NCI-H2196 treated with DMSO at 0.1 percent for 48 hours (cell line): ENCODE data around the gene HOXC9.
A peak's percentile ranks its signal among the peaks of the same experiment; 100 is the strongest.
"Not testable (repeated sequence)": the region's sequence is repeated elsewhere in the genome, so short reads cannot be mapped to it uniquely, and the experiment has no call there.

Source experiments
- DNase-seq: peaks from one replicate; lab custom pipeline; 2025; ENCODE audit not compliant: unreplicated experiment; lab: John Stamatoyannopoulos, UW

HOXC9 gene

DNA sequence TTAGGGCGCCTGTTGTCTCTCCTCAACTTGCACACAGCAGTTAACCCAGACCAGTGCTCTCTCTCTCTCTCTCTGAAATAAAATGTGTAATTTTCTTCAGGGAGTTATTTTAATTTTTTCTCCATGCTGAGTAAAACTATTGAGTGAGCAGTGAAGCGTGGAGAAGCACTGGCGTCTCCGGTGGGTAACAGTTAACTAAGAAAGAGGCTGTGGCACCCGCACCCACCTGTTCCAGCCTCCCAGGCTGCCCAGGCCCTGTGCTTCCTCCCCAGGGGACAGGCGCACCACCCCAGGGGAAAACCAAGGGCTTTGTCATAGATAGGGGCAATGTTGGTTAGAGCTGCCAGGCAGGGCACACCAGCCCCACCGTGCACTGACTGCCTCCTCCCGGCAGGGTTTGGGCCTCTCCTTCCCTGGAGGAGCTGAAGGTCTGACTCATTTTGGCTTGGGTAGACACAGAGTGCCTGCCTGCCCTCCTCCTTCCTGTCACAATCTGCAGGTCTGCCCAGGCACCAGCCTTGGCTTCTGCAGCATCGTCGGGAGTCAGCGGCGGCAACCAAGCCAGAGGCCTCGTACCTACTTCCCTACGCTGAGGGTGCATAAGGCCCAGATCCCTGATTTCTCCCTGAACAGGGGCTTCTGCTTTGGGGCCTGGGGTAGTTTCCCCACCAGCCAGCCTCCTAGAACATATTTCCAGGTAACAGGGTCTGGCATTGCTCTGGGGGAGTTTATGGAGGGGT lies 36.8 kb downstream of the HOXC9 start:
- no peak for DNase-seq

DNA sequence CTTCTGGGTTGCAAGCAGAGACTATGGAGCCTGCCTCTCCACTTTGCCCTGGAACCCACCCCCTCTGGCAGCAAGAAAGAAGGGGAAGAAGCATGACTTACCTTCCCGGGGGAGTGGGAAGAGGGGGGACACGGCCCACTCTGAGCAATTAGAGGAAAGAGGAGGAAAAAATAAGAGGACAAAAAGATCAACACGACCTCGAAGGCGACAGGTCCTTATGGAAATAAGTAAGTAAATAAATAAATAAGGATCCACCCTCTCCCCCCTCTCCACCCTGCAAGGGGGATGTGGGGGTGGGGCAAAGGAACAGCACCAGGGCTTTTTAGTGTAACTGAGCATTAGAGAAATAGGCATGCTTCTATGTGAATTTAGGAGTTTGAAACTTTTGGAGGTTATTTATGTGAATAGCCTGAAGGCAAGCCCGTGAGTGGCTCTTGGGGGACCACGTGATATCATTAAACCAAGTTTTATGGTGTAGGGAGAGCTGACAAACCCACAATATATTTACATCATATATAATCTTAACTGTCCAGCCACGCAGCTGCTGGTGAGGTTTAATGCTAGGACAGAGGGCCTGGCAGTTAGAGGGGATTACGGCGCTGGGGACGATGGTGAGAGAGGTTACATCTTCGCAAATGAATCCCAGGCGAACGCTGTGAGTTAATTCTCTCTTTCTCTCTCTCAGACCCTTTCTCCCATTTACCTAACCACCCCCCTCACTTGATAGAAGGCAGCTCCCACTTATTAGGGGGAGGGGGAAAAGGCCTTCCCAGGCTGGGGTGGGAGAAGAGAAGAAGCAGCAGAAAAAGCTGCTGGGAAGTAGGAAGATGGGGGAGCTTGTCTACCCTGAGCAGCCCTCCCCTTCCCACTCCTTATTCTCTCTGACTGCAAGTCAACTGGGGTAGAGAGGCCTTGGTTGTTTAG lies 37.7 kb downstream of the HOXC9 start:
- DNase-seq, result no peak

DNA sequence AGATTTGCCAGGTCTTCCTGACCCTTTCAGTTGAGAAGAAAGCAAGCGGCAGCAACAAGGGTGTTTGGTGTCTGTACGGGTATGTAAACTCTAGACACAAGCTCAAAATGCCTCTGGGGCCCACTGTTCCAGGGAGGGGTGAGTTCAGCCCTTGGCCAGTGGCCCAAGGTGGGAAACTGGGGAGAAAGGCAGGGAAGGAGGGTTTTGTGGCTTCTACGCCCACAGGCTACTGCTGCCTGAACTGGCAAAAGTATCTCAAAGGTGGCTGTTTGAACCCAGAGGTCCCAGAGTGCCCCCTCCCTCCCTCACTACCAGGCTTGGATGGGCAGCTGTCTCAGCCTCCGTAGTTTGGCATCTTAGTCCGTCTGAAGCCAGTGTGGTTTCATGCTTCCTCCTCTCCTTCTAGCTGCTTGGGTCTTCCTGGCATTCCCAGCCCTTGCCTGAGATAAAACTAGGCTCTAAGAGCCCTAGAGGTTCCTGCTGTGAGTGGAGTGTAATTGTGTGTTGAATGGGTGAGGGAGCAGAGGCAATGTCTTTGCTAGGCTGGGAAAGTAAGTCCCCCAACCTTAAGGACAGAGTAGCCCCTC lies 38.4 kb downstream of the HOXC9 start:
- DNase-seq, result no peak

- peak; percentile 71 for DNase-seq
These were observed 39.0 kb downstream of the HOXC9 start for GRCh38 chr12:54038871-54039414.

- no peak for DNase-seq
These were observed 39.6 kb downstream of the HOXC9 start for GRCh38 chr12:54039417-54040147.

DNA sequence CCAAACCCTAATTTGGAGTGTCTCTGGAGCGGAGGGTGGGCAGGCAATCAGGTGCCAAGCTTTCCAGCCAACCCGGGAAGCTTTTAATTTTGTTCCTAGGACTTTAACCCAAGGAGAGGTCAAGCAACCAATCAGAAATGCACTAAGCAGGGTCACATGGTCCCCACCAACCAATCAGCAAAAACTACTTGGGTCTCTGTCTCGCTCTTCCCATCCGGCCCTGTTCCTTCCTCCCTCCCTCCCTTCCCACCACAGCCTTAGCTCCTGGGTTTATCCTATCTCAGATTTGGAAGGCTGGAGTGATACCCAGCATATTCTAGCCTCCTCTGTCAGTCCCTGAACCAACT lies 40.2 kb downstream of the HOXC9 start:
- no peak for DNase-seq

DNA sequence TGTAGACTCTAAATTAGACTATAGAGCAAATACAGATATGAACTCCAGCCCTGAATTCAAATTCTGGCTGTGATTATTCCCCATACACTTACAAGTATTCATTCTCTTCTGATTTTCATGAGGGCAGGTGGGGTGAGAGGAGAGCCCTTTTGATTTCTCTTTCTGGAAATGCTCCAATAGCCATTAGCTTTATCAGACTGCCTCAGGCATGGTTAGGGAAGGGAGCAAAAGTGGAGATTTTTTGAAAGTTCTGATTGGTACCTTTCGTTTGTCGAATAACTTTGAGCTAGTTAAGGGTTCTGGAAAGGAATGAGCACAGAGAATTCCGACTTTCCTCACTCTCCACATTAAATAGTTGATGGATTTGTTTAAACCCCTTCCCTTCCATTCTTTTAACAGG lies 40.7 kb downstream of the HOXC9 start:
- no peak for DNase-seq

GRCh38 chr12:54041097-54041690 lies 41.2 kb downstream of the HOXC9 start:
- no peak for DNase-seq

- DNase-seq, result not testable (repeated sequence)
These were observed 42.1 kb downstream of the HOXC9 start for GRCh38 chr12:54042033-54042432.

DNA sequence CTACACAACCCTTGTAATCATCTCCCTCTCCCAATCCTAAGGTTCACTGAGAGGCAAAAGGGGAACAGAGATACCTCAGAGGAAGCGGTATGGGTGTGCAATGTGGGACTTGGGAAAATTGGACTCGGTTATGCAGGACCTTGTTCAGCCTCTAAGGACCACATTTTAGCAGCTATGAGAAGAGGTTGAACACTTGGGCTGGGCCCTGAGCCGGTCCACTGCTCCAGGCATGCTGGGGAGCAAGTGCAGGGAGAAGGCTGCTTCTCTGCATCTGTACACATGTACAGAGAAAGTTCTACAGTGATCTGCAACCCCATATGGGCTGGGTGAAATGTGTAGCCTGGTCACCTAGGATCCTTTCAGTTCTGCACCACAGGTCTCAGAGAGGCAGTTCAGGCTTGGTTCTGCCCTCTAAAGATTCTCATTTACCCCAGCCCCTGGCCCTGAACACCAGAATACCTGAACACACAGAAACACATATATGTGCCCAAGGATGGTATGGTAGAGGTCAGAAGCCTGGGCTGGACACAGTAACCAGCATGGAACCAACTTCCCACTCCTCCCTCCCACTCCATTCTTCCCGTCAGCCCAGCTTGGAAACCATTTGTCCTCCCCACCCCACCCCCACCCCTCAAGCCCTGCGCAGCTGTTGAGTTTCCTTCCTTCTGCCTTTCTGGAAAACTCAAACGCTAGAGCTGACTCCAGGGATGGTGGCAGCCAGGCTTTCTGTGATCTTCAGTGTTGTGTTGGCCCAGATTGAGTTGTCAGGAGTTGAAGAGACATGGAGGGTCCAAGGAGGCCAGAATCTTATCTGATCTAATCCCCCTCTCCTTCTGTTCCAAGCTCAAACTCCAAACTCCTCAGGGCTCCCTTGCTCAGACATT lies 43.3 kb downstream of the HOXC9 start:
- no peak for DNase-seq

- no peak for DNase-seq
These were observed 44.6 kb downstream of the HOXC9 start for GRCh38 chr12:54044425-54045103.

DNA sequence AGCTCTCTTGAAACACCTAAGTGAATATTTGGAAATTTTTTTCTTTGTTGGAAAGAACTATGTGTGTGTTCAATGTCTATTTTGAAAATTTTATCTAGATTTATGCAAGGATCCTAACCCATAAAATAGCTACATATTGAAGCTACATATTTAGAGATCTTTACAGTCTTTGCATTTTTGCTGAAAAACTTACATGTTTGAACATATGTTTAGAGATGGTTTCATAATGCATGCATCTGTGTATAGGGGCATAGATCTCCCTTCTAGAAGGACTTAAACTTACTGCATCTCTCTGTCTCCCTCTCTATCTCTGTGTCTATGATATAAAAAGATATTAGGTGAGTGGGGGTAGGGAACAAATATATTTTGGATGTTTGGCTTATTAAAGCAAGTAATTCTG lies 45.4 kb downstream of the HOXC9 start:
- DNase-seq, result no peak

DNA sequence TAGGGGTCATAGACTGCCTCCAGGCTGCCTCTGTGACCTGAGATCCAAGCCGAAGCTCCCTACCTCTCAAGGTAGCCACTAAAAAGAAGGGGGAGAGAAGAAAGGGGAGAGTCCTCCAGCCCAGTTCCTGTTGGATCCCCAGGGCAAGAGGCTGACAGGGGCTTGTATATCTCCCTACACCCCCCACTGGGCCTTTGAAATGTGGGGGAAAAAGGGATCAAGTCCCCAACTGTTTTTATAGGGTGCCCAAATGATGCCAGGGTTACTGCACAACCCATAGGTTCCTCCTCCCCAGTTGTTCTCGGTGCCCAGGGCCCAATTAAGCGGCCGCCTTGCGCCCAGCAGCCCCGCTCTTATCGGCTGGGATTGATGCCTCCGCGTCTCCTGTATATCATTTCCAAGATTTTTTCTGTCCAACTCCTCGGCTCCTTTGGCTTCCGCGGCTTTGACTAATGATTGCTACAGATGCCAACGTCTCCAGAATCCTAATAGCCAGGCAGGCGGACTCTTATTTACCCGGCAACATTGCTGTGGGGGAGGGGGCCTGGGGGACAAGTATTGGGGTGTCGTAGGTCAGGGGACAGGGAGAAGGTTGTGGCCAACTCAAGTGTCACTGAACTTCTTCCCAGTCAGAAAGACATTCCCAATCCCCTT lies 46.0 kb downstream of the HOXC9 start:
- DNase-seq, result no peak

- no peak for DNase-seq
These were observed 46.8 kb downstream of the HOXC9 start for GRCh38 chr12:54046809-54047159.

GRCh38 chr12:54047160-54047963 lies 47.4 kb downstream of the HOXC9 start:
- no peak for DNase-seq

- DNase-seq, result no peak
These were observed 48.0 kb downstream of the HOXC9 start for GRCh38 chr12:54047964-54048303.

DNA sequence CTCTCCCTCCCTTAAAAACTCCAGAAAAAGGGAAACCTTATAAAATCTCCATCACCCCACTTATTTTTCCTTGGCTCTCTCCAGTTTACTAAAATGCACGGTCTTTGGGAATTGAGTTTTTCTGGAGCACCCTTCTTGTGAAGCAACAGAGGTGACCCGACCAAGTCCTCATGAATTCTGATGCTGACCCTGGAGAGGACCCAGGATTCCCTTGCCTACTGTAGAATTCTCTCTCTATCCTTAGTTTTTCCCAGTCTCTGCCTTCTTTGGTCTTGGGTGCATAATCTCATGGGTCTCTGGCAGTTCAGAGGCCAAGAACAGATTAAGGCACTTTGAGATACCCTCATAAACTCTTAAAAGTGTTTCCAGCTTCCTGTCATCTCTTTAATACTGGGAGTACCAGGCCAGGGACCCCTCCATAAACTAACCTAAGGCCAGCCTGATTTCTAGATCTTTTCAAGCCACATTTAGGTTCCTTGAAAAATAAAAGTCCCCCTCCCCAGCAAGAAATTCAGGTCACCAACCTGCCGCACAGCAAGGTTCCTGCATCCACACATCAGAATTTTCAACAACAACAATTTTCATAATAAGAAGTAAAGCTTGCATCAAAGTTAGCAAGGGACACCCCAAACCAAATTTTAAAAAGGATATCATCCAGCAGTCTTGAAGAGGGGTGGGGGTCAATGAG lies 48.6 kb downstream of the HOXC9 start:
- DNase-seq, result no peak
